ENCODE data around the gene ZNF853. TPM values are rescaled to one million over a fixed set of nuclear protein-coding genes. Genes with fewer than 3 reads are reported as not detected.

The ZNF853 gene
- total RNA-seq, 1 donor from 2014 or later: 9.7 TPM

GRCh38 chr7:6619961-6620360, 4.6 kb downstream of the ZNF853 start:
- Mint-ChIP-seq H3K4me3 (no peak overlapping the region), H3K27me3 (ENCODE audit: low read depth) (no peaks in the 10 kb centered on the region), H3K27ac (ENCODE audit: unreplicated experiment) (no peak overlapping the region), H3K36me3 (ENCODE audit: low read depth) (peaks cover 10% of the 10 kb centered on the region), H3K9me3 (no peaks in the 10 kb centered on the region), H3K4me1 (peaks cover 4% of the 10 kb centered on the region)
- no peak for DNase-seq (ENCODE audit: low read depth, low spot score)
- TF ChIP-seq CTCF (conservative IDR thresholded peaks at IDR 0.05): no peak

- Mint-ChIP-seq H3K4me3 (no peak overlapping the region), H3K27me3 (ENCODE audit: low read depth) (no peaks in the 10 kb centered on the region), H3K4me1 (peaks cover 4% of the 10 kb centered on the region), H3K9me3 (no peaks in the 10 kb centered on the region), H3K27ac (ENCODE audit: unreplicated experiment) (no peak overlapping the region), H3K36me3 (ENCODE audit: low read depth) (peaks cover 10% of the 10 kb centered on the region)
- DNase-seq (ENCODE audit: low read depth, low spot score): no peak
- TF ChIP-seq CTCF (conservative IDR thresholded peaks at IDR 0.05): no peak
Observed at GRCh38 chr7:6621195-6622133, 6.1 kb downstream of the ZNF853 start.

DNA sequence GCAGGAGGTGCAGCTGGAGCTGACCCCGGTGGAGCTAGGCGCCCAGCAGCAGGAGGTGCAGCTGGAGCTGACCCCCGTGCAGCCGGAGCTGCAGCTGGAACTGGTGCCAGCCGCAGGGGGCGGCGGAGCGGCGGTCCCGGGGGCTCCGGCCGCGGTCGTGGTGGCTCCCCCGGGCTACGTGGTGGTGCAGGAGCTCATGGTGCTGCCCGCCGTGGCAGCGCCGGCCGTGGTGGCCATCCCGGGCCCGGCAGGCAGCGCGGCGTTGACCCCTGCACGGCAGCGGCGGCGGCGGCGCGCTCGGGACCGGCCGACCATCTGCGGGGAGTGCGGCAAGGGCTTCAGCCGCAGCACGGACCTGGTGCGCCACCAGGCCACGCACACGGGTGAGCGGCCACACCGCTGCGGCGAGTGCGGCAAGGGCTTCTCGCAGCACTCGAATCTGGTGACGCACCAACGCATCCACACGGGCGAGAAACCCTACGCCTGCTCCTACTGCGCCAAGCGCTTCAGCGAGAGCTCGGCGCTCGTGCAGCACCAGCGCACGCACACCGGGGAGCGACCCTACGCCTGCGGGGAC, 6.8 kb downstream of the ZNF853 start:
- TF ChIP-seq CTCF (conservative IDR thresholded peaks at IDR 0.05): no peak
- Mint-ChIP-seq H3K36me3 (ENCODE audit: low read depth) (peaks cover 10% of the 10 kb centered on the region), H3K4me3 (no peak overlapping the region), H3K27ac (ENCODE audit: unreplicated experiment) (no peak overlapping the region), H3K4me1 (peaks cover 4% of the 10 kb centered on the region), H3K27me3 (ENCODE audit: low read depth) (no peaks in the 10 kb centered on the region), H3K9me3 (no peaks in the 10 kb centered on the region)
- DNase-seq (ENCODE audit: low read depth, low spot score): no peak

GRCh38 chr7:6623589-6624245, 8.3 kb downstream of the ZNF853 start:
- H3K4me1 Mint-ChIP-seq: no peaks in the 10 kb centered on the region
- no peaks in the 10 kb centered on the region for H3K9me3 Mint-ChIP-seq
- DNase-seq (ENCODE audit: low read depth, low spot score): no peak
- H3K27me3 Mint-ChIP-seq (ENCODE audit: low read depth): no peaks in the 10 kb centered on the region
- no peak overlapping the region for H3K27ac Mint-ChIP-seq (ENCODE audit: unreplicated experiment)
- H3K36me3 Mint-ChIP-seq (ENCODE audit: low read depth): peaks cover 10% of the 10 kb centered on the region
- TF ChIP-seq CTCF (conservative IDR thresholded peaks at IDR 0.05): no peak
- no peak overlapping the region for H3K4me3 Mint-ChIP-seq

DNA sequence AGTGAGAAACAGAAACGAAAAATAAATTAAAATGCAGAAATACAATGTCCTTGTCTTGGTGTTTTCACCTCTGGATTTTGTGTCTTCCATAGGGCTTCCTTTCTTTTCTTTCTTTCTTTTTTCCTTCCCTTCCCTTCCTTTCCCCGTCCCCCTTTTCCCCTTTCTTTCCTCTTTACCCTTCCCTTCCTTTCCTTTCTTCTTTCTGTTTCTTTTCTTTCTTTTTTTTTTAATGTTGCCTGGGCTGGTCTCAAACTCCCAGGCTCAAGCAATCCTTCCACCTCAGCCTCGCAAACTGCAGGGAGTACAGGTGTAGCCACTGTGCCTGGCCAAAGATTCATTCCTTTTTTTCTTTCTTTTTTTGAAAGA, 8.8 kb downstream of the ZNF853 start:
- peak overlapping the region; percentile 57 for H3K27ac Mint-ChIP-seq (ENCODE audit: unreplicated experiment)
- no peak overlapping the region for H3K4me3 Mint-ChIP-seq
- peaks cover 10% of the 10 kb centered on the region for H3K36me3 Mint-ChIP-seq (ENCODE audit: low read depth)
- H3K4me1 Mint-ChIP-seq: no peaks in the 10 kb centered on the region
- no peaks in the 10 kb centered on the region for H3K27me3 Mint-ChIP-seq (ENCODE audit: low read depth)
- no peak for DNase-seq (ENCODE audit: low read depth, low spot score)
- TF ChIP-seq CTCF (conservative IDR thresholded peaks at IDR 0.05): no peak
- H3K9me3 Mint-ChIP-seq: no peaks in the 10 kb centered on the region

Data from neural crest cell (in vitro differentiated cells).